NCI-H146 treated with DMSO at 0.1 percent for 48 hours (cell line): ENCODE results near the gene HSD11B1L.
A peak's percentile ranks its signal among the peaks of the same experiment; 100 is the strongest.
"Not testable (repeated sequence)": the region's sequence is repeated elsewhere in the genome, so short reads cannot be mapped to it uniquely, and the experiment has no call there.

Experiments
- DNase-seq: peaks from one replicate; lab custom pipeline; 2025; ENCODE audit not compliant: unreplicated experiment; lab: John Stamatoyannopoulos, UW

Gene HSD11B1L

GRCh38 chr19:5719961-5720790, 39.3 kb downstream of the HSD11B1L start, which contains the start of the genes CATSPERD and LONP1:
Gene CATSPERD (plus strand): TSS chr19:5720637. CDS start chr19:5720738, 101 bp downstream.
Gene LONP1 (minus strand): TSS chr19:5720146. CDS start chr19:5720132, 14 bp downstream.
- peak; percentile 85 for DNase-seq

DNA sequence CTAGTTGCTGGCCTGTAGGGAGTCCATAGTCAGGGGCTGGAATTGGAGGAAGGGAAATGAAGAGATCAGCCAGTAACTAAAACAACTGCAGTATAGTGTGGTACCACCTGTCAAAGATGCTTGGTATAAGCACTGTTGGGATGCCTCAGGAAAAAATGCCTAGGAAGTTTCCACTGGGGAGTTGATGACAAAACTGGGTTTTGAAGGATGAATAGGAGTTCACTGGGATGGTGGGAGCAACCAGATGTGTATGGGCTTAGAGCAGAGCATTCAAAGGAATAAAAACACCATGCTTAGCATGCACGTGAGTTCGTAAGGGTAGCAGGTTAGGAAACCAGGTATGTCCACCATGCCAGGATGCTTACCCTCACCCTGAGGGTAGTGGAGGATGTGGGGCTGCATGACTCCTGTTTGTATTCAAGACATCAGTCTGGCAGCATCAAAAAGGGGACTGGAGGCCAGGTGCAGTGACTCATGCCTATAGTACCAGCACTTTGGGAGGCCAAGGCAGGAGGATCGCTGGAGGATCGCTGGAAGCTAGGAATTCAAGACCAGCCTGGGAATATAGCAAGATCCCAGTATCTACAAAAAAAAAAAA, 46.7 kb downstream of the HSD11B1L start:
- no peak for DNase-seq

DNA sequence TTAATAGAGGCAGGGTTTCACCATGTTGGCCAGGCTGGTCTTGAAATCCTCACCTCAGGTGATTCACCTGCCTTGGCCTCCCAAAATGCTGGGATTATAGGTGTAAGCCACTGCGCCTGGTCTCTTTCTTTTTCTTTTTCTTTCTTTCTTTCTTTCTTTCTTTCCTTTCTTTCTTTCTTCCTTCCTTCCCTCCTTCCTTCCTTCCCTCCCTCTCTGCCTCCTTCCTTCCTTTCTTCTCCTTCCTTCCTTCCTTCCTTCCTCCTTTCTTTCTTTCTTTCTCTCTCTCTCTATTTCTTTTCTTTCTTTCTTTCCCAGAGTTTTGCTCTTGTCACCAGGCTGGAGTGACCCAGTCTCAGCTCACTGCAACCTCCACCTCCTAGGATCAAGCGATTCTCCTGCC, 52.3 kb downstream of the HSD11B1L start:
- DNase-seq: not testable (repeated sequence)
